H1 (cell line): ENCODE results near the gene C20orf173. TPM values are rescaled to one million over a fixed set of nuclear protein-coding genes. Genes with fewer than 3 reads are reported as not detected.

Experiments
- CTCF ChIA-PET: fragments of 300-600 bp; sonication (Branson Sonifier 250); formaldehyde crosslinking; loops from one replicate; lab custom pipeline; 2021; ENCODE audit not compliant: partially characterized antibody; lab: Charles Lee
- POLR2A ChIA-PET: fragments of 300-600 bp; sonication (Branson Sonifier 250); formaldehyde crosslinking; loops from one replicate; lab custom pipeline; 2021; ENCODE audit warnings: inconsistent platforms; ENCODE audit not compliant: partially characterized antibody; lab: Charles Lee
- DNase-seq, 2 experiments: peaks; one replicate each; pipeline versions ENCODE4 v3.0.0 to v3.0.0-alpha.2; 2010 to 2022; ENCODE audit warnings: low spot score in 2 of 2, low read depth in 1 of 2, mixed read lengths in 1 of 2
- FAIRE-seq: peaks from 2 replicates; lab custom pipeline; 2011; peaks lifted over from hg19 to GRCh38; lab: Jason Lieb, UNC
- H2AFZ ChIP-seq: 2 replicates; pipeline ENCODE4 v1.8.1; 2012; ENCODE audit warnings: low read length, inconsistent platforms
- H2AK5ac ChIP-seq: 2 replicates; pipeline ENCODE4 v1.6.1; 2013; ENCODE audit warnings: low read depth, low read length
- H2BK120ac ChIP-seq: replicated peaks from 2 replicates; pipeline ENCODE3; 2013; ENCODE audit warnings: low read depth, low read length, inconsistent platforms
- H2BK12ac ChIP-seq: 2 replicates; pipeline ENCODE4 v1.6.1; 2013; ENCODE audit warnings: low read depth, low read length
- H2BK15ac ChIP-seq: 2 replicates; pipeline ENCODE4 v1.6.1; 2013; ENCODE audit warnings: low read length
- H2BK20ac ChIP-seq: 2 replicates; pipeline ENCODE4 v1.6.1; 2013; ENCODE audit warnings: low read length
- H2BK5ac ChIP-seq: 2 replicates; pipeline ENCODE4 v1.6.1; 2013; ENCODE audit warnings: low read depth, low read length
- H3K14ac ChIP-seq: 2 replicates; pipeline ENCODE4 v1.6.1; 2013; ENCODE audit warnings: inconsistent platforms; ENCODE audit not compliant: insufficient read length
- H3K18ac ChIP-seq: 2 replicates; pipeline ENCODE4 v1.6.1; 2013; ENCODE audit warnings: low read length; ENCODE audit errors: extremely low read depth
- H3K23ac ChIP-seq: 2 replicates; pipeline ENCODE4 v1.6.1; 2013; ENCODE audit warnings: inconsistent platforms; ENCODE audit not compliant: insufficient read length
- H3K23me2 ChIP-seq: 2 replicates; pipeline ENCODE4 v1.6.1; 2013; ENCODE audit warnings: low read depth, low read length
- H3K27ac ChIP-seq: 2 replicates; pipeline ENCODE4 v1.6.1; 2011; ENCODE audit warnings: low read depth, low read length, inconsistent platforms
- H3K27me3 ChIP-seq, 4 experiments: replicated peaks in 1 of 4; 1 replicate in 1 of 4; 2 replicates in 3 of 4; pipeline versions ENCODE4 v1.6.1 to v1.8.1; 2011 to 2013; ENCODE audit warnings: low read length in 3 of 4, mild to moderate bottlenecking in 3 of 4, inconsistent platforms in 2 of 4, mixed read lengths in 2 of 4, moderate library complexity in 1 of 4; ENCODE audit not compliant: control insufficient read depth in 3 of 4, insufficient read depth in 3 of 4; ENCODE audit errors: extremely low read depth in 1 of 4
- H3K36me3 ChIP-seq, 4 experiments: 2 replicates each; pipeline versions ENCODE4 v1.6.1 to v1.8.1; 2011 to 2013; ENCODE audit warnings: mild to moderate bottlenecking in 4 of 4, low read length in 3 of 4, moderate library complexity in 2 of 4, control low read depth in 1 of 4, inconsistent platforms in 1 of 4; ENCODE audit not compliant: insufficient read depth in 4 of 4, control insufficient read depth in 2 of 4
- H3K4ac ChIP-seq: replicated peaks from 2 replicates; pipeline ENCODE3; 2013; ENCODE audit warnings: low read length, low read depth, mixed read lengths, inconsistent platforms; ENCODE audit not compliant: insufficient read length
- H3K4me1 ChIP-seq, 4 experiments: replicated peaks in 1 of 4; 1 replicate in 1 of 4; 2 replicates in 3 of 4; pipeline versions ENCODE4 v1.6.1 to v1.8.1; 2011 to 2013; ENCODE audit warnings: low read length in 3 of 4, inconsistent platforms in 2 of 4, mixed read lengths in 1 of 4; ENCODE audit not compliant: insufficient read depth in 4 of 4, control insufficient read depth in 3 of 4
- H3K4me2 ChIP-seq, 2 experiments: 2 replicates each; pipeline versions ENCODE4 v1.6.1 to v1.8.1; 2011 to 2013; ENCODE audit warnings: low read depth in 2 of 2, low read length in 2 of 2, control low read depth in 1 of 2, inconsistent platforms in 1 of 2, mild to moderate bottlenecking in 1 of 2; ENCODE audit not compliant: insufficient read depth in 1 of 2
- H3K4me3 ChIP-seq, 4 experiments: fragments of 200-600, 300-600 bp in 1 of 4; sonication (generic), shearing (Covaris generic), sonication (Bioruptor Twin) in 1 of 4; 2 replicates each; pipeline versions ENCODE4 v1.5.1 to v1.8.1; 2011 to 2016; ENCODE audit warnings: low read length in 4 of 4, low read depth in 3 of 4, control low read depth in 2 of 4, inconsistent platforms in 2 of 4, mild to moderate bottlenecking in 2 of 4, mixed read lengths in 1 of 4, moderate library complexity in 1 of 4; ENCODE audit not compliant: insufficient read depth in 2 of 4; ENCODE audit errors: extremely low read depth in 1 of 4
- H3K56ac ChIP-seq: replicated peaks from 2 replicates; pipeline ENCODE3; 2013; ENCODE audit warnings: low read depth, mild to moderate bottlenecking, mixed read lengths, low read length, inconsistent platforms; ENCODE audit not compliant: insufficient read length
- H3K79me1 ChIP-seq: 2 replicates; pipeline ENCODE4 v1.6.1; 2013; ENCODE audit warnings: low read depth, low read length, control low read depth
- H3K79me2 ChIP-seq, 2 experiments: 2 replicates each; pipeline versions ENCODE4 v1.6.1 to v1.8.1; 2012 to 2013; ENCODE audit warnings: low read length in 2 of 2, mild to moderate bottlenecking in 2 of 2, inconsistent platforms in 1 of 2; ENCODE audit not compliant: insufficient read depth in 2 of 2, control insufficient read depth in 1 of 2
- H3K9ac ChIP-seq, 4 experiments: replicated peaks in 1 of 4; 1 replicate in 1 of 4; 2 replicates in 3 of 4; pipeline versions ENCODE4 v1.6.1 to v1.8.1; 2011 to 2013; ENCODE audit warnings: low read depth in 3 of 4, low read length in 3 of 4, control low read depth in 2 of 4, mild to moderate bottlenecking in 2 of 4, moderate library complexity in 2 of 4, inconsistent platforms in 1 of 4; ENCODE audit errors: extremely low read depth in 1 of 4
- H3K9me3 ChIP-seq, 2 experiments: 2 replicates each; pipeline versions ENCODE4 v1.6.1 to v1.8.1; 2012 to 2013; ENCODE audit warnings: mild to moderate bottlenecking in 2 of 2, moderate library complexity in 2 of 2, control low read depth in 1 of 2, inconsistent platforms in 1 of 2, low read depth in 1 of 2, low read length in 1 of 2, mixed read lengths in 1 of 2; ENCODE audit not compliant: insufficient read depth in 2 of 2
- H4K20me1 ChIP-seq, 2 experiments: replicated peaks in 1 of 2; 2 replicates each; pipeline versions ENCODE3 to v1.8.1; 2011 to 2013; ENCODE audit warnings: inconsistent platforms in 2 of 2, low read length in 2 of 2, mild to moderate bottlenecking in 1 of 2; ENCODE audit not compliant: insufficient read depth in 2 of 2, control insufficient read depth in 1 of 2
- H4K5ac ChIP-seq: 2 replicates; pipeline ENCODE4 v1.6.1; 2013; ENCODE audit warnings: low read length, low read depth, mixed read lengths, inconsistent platforms; ENCODE audit not compliant: insufficient read length
- H4K8ac ChIP-seq: 2 replicates; pipeline ENCODE4 v1.8.0; 2013; ENCODE audit warnings: mild to moderate bottlenecking, moderate library complexity, low read length, inconsistent platforms; ENCODE audit not compliant: insufficient read depth; ENCODE audit errors: extremely low read depth
- H4K91ac ChIP-seq: replicated peaks from 2 replicates; pipeline ENCODE3; 2013; ENCODE audit warnings: low read length, mixed read lengths, inconsistent platforms; ENCODE audit not compliant: insufficient read length
- ASH2L ChIP-seq: fragments of 200-600, 300-600 bp; sonication (generic); IDR thresholded peaks from one replicate; pipeline ENCODE4 v1.7.1; 2017; ENCODE audit warnings: low read length
- BCL11A ChIP-seq, 2 experiments: IDR thresholded peaks; one replicate each; pipeline ENCODE4 v1.6.1; 2011; ENCODE audit warnings: low read depth in 2 of 2, low read length in 2 of 2, mild to moderate bottlenecking in 2 of 2
- CHD2 ChIP-seq: IDR thresholded peaks from 2 replicates; pipeline ENCODE4 v1.6.1; 2012; ENCODE audit warnings: low read length, improper control_type of control experiment
- WGBS, 2 experiments: shearing (Covaris generic) in 1 of 2; methylation state at CpG; one replicate each; pipeline versions ENCODE4 v1.1.6 to v1.1.7; 2013 to 2015; ENCODE audit warnings: low lambda C conversion rate in 2 of 2, mixed read lengths in 2 of 2, inconsistent platforms in 1 of 2, low coverage in 1 of 2, missing lambda C conversion rate in 1 of 2; ENCODE audit not compliant: insufficient replicate concordance in 2 of 2, insufficient coverage in 1 of 2, insufficient read length in 1 of 2; ENCODE audit errors: extremely low coverage in 1 of 2, missing lambda C conversion rate in 1 of 2; 5-methylcytosine and 5-hydroxymethylcytosine counted together
- polyA plus RNA-seq, 7 experiments: library from polyadenylated mRNA; depleted of rRNA in 3 of 7; stranded (reverse) in 5 of 7; unstranded in 2 of 7; fragments of >200 nt in 5 of 7; fragments of 200-250 nt in 2 of 7; gene quantifications; 1 replicate in 5 of 7; 2 replicates in 1 of 7; 4 replicates in 1 of 7; pipeline versions ENCODE4 v1.2.1 to v1.2.3, GENCODE V29; 2011 to 2013; ENCODE audit warnings: missing spikeins in 2 of 7, mixed read lengths in 2 of 7
- total RNA-seq: library from RNA; stranded (reverse); fragmentation: NEBNext Ultra II Directional; extraction: Animal tissue kit (Norgen Biotek cat#: 25700); gene quantifications from 2 replicates; pipeline ENCODE4 v1.2.1, GENCODE V29; 2021

Gene C20orf173
- total and polyA plus RNA-seq, 2 of the 8 experiments (the other 6 are each of a cell fraction or from before 2014, with no cell fraction given) = not detected

- H2BK5ac ChIP-seq = no peak overlapping the region
- no peak overlapping the region for H3K4me2 ChIP-seq
- H2BK15ac ChIP-seq = no peak overlapping the region
- H4K5ac ChIP-seq = no peak overlapping the region
- CTCF ChIA-PET = interaction anchor here (0.9 to 5.7 kb wide), 11 partner anchors 9 to 94 kb away, joined by 3 to 30 read pairs (median 4); no protein-coding TSS in a partner anchor
- H3K14ac ChIP-seq = no peak overlapping the region
- no peak overlapping the region for H2BK20ac ChIP-seq
- no peak overlapping the region for H3K18ac ChIP-seq
- peaks cover 0 to 4% (median 2%) of the 10 kb centered on the region in 4 experiments; a peak in 4 of 7 replicates for H3K4me1 ChIP-seq
- peaks cover 0 to 4% of the 10 kb centered on the region in 2 experiments for H4K20me1 ChIP-seq
- TF ChIP-seq ASH2L = no peak
- TF ChIP-seq CHD2 = no peak
- TF ChIP-seq BCL11A (IDR thresholded peaks at IDR 0.05; ENCODE audit: low read depth in 2 of 2, low read length in 2 of 2) = no peak
- 81% methylated on average over 10 of the region's 10 CpGs; no CpG with 5 or more reads in 1 of the 2 experiments for WGBS, 2 experiments
- no peak overlapping the region for H2AK5ac ChIP-seq
- no peaks in the 10 kb centered on the region for H3K79me2 ChIP-seq
- peaks cover 2 to 13% (median 7%) of the 10 kb centered on the region in 4 experiments; a peak in 6 of 8 replicates for H3K36me3 ChIP-seq
- H2BK120ac ChIP-seq = no peak overlapping the region
- H3K4me3 ChIP-seq = no peak overlapping the region
- H3K56ac ChIP-seq = no peak overlapping the region
- no peaks in the 10 kb centered on the region for H3K27me3 ChIP-seq
- H3K27ac ChIP-seq = no peak overlapping the region
- H3K9ac ChIP-seq = no peak overlapping the region; a peak in 1 of 7 replicates
- H3K23me2 ChIP-seq = no peaks in the 10 kb centered on the region
- H3K79me1 ChIP-seq = 0 out of 2 replicates have a peak, but pooled peaks cover 3% of the 10 kb centered on the region
- no peak overlapping the region for H2BK12ac ChIP-seq
- no peak overlapping the region for H3K23ac ChIP-seq
- no peak overlapping the region for H3K4ac ChIP-seq
- no peak overlapping the region for H2AFZ ChIP-seq
- POLR2A ChIA-PET = interaction anchor here (1.0 to 4.4 kb wide), 5 partner anchors 9 to 176 kb away, joined by 3 to 18 read pairs (median 13); partner anchors contain the start of gene ERGIC3
- FAIRE-seq (no peak), DNase-seq (no peak)
- 0 out of 2 replicates have a peak overlapping the region, but pooled peaks have one; percentile 16 for H4K8ac ChIP-seq
- H4K91ac ChIP-seq = no peak overlapping the region
- no peaks in the 10 kb centered on the region for H3K9me3 ChIP-seq
Measured at GRCh38 chr20:35560541-35560940, 31.1 kb upstream of the C20orf173 start.
